Kidney tubule cell (primary cell): ENCODE data around the gene ARHGAP1.
A peak's percentile ranks its signal among the peaks of the same experiment; 100 is the strongest.

Experiments
- DNase-seq: peaks from one replicate; pipeline ENCODE4 v3.0.0-alpha.2; 2018; ENCODE audit warnings: low spot score

ARHGAP1 gene

GRCh38 chr11:46700241-46701077, at the start of gene ARHGAP1, which contains the start of gene ZNF408:
Gene ARHGAP1 (minus strand): TSS chr11:46700619. CDS start chr11:46696107, 4,512 bp downstream.
Gene ZNF408 (plus strand): TSS chr11:46701031. CDS start chr11:46701048, 17 bp downstream.
- peak; percentile 98 for DNase-seq

- no peak for DNase-seq
These were observed 46.7 kb upstream of the ARHGAP1 start for GRCh38 chr11:46747150-46747549.

DNA sequence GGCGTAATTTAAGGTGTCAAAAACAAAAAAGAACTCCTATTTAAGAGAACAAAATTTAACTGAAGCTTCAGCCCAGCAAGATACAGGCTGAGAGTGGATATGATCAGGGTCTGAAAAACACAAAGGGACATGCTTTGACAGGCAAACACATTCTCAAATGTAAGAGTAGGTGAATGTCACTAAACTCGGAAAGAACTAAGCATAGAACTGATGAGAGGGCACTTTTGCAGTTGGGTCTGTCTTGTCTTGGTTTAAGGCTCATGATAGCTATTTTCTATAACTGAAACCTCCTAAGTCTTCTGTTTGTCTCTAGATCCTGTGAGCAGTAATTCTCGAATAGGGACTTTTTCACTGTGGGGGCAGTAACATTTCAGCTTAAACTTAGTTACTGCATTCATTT, 45.6 kb upstream of the ARHGAP1 start:
- no peak for DNase-seq

GRCh38 chr11:46745328-46745727, 44.9 kb upstream of the ARHGAP1 start:
- DNase-seq, result no peak

DNA sequence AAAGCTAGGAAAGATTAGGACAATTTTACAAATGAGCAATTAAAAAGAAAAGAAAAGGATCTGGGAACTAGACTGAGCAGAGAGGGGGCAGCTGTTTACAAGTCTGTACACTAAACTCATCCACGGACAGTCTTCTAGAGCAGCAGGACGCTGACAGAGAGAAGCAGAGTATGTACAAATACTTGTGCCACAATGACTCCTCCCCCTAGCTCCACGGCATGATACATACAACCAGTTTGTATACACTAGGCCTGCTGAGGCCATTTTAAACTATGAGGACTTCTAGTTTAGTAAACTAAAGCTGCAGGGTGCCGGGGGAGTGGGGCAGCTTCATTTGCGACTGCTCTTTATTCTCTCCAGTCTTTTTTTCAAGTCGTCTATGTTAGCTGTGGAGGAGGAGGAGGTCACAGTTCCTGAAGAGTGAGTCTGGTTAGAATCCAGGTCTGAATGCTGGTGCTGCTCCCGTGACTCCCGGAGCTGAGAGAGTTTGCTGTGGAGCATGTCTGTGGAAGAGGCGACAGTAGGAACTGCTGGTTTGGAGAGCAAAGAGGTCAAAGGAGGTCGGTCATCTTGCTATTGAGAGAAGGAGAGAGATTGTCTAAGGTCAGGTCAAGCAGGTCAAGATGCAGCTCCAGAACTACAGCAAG, 43.4 kb upstream of the ARHGAP1 start:
- DNase-seq, result no peak

GRCh38 chr11:46743043-46743442, 42.6 kb upstream of the ARHGAP1 start:
- no peak for DNase-seq

GRCh38 chr11:46741600-46742484, 41.4 kb upstream of the ARHGAP1 start:
- DNase-seq, result no peak

GRCh38 chr11:46738887-46739286, 38.5 kb upstream of the ARHGAP1 start:
- DNase-seq, result no peak

DNA sequence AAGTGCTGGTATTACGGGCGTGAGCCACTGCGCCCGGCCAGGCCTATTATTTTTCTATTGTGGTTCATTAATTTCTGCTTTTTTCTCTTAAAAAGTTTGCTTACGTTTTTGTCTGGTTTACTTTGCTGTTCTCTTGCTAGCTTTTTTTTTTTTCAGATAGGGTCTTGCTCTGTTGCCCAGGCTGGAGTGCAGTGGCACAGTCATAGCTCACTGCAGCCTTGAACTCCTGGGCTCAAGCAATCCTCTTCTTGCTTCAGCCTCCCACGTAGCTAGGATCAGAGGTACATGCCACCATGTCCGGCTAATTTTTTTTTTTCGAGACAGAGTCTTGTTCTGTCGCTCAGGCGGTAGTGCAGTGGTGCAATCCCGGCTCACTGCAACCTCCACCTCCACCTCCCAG, 37.3 kb upstream of the ARHGAP1 start:
- no peak for DNase-seq

DNA sequence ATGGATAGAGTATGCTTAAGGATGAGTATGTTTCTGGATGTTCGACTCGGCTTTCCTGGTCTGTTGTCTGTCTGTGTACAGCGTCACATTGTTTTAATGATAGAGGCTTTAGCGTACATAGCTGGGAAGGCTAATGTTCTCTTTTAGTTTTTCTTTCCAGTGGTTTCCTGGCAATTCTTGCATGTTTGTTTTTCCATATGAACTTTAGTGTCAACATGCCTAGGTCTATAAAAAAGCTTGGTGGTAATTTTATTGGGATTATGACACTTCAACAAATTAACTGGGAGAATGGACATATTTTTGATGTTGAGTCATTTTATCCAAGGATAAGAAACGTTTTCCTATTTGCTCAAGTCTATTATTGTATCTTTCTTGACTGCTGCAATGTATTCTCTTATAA, 36.2 kb upstream of the ARHGAP1 start:
- no peak for DNase-seq

GRCh38 chr11:46736146-46736545, 35.7 kb upstream of the ARHGAP1 start:
- no peak for DNase-seq

GRCh38 chr11:46733234-46733633, 32.8 kb upstream of the ARHGAP1 start:
- no peak for DNase-seq

- no peak for DNase-seq
These were observed 31.1 kb upstream of the ARHGAP1 start for GRCh38 chr11:46731545-46731944.

DNA sequence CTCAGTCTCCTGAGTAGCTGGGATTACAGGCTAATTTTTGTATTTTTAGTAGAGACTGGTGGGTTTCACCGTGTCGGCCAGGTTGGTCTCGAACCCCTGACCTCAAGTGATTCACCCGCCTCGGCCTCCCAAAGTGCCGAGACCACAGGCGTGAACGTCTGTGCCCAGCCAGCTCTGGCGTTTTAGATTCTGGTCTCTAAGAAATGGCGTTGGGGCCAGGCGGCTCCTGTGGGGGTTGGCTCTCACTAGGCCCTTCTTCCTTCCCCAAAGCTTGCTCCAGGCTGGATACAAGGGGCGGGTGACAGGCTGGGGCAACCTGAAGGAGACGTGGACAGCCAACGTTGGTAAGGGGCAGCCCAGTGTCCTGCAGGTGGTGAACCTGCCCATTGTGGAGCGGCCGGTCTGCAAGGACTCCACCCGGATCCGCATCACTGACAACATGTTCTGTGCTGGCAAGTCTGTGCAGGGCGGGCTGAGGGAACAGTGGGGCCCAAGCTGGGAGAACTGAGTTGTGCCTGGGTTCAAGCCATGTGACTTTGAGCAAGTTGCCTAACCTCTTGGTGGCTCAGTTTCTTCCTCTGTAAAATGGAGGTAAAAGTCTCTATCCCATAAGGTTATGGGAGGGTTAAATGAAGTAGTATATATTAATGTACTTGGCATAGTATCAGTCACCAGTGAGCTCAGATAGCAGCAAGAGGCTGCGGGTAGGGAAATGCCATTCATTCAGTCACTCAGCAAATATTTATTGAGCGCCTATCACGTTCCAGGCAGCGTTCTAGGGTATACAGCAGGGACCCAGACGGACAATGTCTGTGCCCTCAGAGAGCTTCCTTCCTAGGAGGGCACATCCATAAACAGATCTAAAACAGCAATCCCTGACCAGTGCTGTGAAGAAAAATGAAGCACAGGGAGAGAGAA, 28.9 kb upstream of the ARHGAP1 start:
- DNase-seq, result no peak

DNA sequence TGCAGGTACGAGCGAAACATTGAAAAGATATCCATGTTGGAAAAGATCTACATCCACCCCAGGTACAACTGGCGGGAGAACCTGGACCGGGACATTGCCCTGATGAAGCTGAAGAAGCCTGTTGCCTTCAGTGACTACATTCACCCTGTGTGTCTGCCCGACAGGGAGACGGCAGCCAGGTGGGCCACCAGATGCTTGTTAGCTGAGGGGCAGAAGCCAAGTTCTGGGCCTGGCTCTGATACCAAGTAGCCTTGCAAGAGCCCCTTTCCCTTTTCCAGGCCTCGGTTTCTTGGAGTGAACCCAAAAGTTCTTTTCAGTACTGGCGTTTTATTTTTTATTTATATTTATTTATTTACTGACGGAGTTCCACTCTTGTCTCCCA, 28.2 kb upstream of the ARHGAP1 start:
- no peak for DNase-seq

DNA sequence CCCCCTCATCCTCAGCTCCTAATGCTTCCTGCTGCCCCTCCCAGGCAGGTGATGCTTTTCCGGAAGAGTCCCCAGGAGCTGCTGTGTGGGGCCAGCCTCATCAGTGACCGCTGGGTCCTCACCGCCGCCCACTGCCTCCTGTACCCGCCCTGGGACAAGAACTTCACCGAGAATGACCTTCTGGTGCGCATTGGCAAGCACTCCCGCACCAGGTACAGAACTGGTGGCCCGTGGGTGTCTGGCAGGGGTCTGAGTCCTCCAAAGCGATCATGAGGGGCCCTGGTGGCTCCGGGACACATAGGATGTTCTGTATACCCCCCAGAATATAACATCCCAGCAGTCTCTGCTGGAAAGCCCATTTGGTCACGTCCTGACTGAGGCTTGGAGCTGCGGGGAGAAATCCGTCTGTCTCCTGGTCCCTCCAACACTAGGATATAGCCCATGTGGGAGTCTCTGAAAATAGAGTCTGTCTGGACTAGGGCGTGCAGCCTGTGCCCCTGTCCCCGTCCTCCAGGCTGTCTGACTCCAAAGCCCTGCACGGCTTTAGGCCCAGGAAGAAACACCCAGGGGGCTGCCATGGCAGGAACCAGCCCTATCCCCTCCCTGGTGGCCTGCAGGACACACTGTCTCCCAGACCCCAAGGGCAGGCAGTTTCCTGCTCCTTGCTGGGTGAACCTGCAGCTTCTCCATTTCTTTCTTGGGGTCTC, 27.7 kb upstream of the ARHGAP1 start:
- no peak for DNase-seq

DNA sequence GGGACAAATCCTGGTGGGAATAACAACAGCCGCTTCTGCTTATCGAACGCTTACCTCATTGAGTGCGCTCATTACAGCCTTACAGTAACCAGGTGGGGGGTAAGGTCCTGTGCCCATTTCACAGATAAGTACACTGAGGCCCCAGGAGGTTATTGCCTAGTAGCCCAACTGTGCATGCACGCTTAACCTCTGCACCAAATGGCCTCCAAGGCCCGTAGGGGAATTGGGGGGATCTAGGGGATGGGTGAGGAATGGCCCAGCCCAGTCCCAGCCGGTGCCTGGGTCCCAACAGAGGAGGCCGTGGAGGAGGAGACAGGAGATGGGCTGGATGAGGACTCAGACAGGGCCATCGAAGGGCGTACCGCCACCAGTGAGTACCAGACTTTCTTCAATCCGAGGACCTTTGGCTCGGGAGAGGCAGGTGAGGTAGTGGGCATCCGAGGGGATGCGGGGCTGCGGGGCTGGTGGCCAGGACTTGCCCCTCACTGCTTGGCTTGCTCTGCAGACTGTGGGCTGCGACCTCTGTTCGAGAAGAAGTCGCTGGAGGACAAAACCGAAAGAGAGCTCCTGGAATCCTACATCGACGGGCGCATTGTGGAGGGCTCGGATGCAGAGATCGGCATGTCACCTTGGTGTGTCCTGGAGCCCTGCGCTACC, 25.9 kb upstream of the ARHGAP1 start:
- no peak for DNase-seq

DNA sequence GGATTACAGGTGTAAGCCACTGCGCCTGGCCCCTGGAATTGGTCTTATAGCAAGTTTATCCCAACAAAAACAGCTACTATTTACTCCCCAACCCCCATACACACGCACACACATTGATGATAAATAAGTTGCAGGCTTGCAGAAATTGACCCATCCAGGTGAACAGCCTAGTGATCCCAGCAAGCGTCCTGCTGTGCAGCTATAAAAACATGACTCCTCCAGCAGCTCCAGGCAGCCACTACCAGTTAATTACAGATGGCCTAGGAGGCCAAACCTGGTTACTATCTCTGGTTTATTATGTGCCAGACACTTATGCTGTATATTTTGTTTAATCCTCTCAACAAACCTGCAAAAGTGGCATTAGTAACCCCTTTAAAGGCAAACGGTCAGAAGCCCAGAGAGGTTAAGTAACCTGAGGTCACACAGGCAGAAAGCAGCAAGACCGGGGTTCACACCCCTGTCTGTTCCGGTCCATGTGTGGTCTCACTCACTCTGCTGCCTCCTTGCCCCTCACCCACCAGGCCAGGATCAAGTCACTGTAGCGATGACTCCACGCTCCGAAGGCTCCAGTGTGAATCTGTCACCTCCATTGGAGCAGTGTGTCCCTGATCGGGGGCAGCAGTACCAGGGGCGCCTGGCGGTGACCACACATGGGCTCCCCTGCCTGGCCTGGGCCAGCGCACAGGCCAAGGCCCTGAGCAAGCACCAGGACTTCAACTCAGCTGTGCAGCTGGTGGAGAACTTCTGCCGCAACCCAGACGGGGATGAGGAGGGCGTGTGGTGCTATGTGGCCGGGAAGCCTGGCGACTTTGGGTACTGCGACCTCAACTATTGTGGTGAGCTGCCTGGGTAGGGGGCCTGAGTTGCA, 25.2 kb upstream of the ARHGAP1 start:
- no peak for DNase-seq

- DNase-seq, result no peak
These were observed 23.7 kb upstream of the ARHGAP1 start for GRCh38 chr11:46724088-46724487.
